Measurements from ENCODE around the gene ACAP3. TPM values are rescaled to one million over a fixed set of nuclear protein-coding genes. Genes with fewer than 3 reads are reported as not detected.

ACAP3 gene
- total and polyA plus RNA-seq, 4 donors = 2.7 to 24.8 (median 15.0) TPM

DNA sequence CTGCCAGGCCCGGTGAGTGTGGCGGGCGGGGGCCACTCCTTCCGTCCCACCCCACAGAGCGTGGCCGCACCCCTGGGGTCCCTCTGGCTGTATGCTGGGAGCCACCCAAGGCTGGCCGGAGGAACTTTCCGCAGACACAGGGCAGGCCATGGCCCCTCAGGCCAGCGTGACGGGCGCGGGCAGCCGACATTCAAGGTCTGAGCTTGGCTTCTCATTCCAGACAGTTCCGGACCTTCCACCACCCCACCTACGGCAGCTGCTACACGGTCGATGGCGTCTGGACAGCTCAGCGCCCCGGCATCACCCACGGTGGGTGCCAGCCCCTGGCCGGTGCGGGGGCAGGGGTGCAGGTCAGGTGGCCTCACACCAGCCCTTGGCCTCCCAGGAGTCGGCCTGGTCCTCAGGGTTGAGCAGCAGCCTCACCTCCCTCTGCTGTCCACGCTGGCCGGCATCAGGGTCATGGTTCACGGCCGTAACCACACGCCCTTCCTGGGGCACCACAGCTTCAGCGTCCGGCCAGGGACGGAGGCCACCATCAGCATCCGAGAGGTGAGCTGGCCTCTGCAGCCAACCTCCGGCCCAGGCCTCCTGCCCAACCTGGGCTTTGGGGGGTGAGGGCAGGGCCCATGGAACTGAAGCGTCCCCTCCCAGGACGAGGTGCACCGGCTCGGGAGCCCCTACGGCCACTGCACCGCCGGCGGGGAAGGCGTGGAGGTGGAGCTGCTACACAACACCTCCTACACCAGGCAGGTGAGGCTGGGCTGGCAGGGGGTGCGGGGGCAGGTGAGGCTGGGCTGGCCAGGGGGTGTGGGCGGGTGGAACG, 20.2 kb downstream of the ACAP3 start (continued):
- no peak for TF ChIP-seq MAX (IDR thresholded peaks at IDR 0.05)
- TF ChIP-seq, protein P1, sequence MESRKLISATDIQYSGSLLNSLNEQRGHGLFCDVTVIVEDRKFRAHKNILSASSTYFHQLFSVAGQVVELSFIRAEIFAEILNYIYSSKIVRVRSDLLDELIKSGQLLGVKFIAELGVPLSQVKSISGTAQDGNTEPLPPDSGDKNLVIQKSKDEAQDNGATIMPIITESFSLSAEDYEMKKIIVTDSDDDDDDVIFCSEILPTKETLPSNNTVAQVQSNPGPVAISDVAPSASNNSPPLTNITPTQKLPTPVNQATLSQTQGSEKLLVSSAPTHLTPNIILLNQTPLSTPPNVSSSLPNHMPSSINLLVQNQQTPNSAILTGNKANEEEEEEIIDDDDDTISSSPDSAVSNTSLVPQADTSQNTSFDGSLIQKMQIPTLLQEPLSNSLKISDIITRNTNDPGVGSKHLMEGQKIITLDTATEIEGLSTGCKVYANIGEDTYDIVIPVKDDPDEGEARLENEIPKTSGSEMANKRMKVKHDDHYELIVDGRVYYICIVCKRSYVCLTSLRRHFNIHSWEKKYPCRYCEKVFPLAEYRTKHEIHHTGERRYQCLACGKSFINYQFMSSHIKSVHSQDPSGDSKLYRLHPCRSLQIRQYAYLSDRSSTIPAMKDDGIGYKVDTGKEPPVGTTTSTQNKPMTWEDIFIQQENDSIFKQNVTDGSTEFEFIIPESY (IDR thresholded peaks at IDR 0.05) = no peak
- TF ChIP-seq HNF4G (IDR thresholded peaks at IDR 0.05) = no peak
- no peak for TF ChIP-seq FOXA1 (IDR thresholded peaks at IDR 0.05)

DNA sequence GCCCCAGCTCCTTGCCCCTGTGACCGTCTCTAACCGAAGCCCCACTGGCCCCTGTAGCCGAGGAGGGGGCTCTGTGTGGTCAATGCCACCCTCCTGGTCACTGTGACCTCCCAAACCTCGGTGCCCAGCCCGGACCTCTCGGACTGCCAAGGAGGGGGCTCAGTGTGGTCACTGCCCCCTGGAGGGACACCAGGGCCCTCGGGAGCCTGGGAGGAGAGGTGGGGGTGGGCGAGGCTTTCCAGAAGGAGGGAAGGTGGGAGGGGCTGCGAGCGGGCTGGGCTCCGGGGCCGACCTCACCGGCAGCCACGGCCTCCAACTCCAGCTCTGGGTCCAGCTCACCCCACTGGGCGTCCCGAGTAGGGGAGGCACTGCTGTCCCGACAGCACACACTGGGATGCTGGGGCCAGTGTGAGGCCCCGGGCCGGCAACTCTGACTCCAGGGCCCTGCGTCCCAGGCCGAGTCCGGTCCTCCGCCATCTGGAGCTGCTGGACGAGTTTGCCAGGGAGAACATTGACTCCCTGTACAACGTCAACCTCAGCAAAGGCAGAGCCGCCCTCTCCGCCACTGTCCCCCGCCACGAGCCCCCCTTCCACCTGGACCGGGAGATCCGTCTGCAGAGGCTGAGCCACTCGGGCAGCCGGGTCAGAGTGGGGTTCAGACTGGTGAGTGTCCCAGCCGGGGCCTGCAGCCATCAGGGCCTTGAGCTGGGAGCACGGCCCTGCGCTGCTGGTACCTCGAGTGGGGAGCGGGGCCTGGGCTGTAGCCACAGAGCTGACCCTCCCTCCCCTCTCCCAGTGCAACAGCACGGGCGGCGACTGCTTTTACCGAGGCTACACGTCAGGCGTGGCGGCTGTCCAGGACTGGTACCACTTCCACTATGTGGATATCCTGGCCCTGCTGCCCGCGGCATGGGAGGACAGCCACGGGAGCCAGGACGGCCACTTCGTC, 21.1 kb downstream of the ACAP3 start:
- Histone ChIP-seq H3K27me3 (ENCODE audit: control insufficient read depth in 4 of 4, insufficient read depth in 4 of 4, low read length in 3 of 4) (no peaks in the 10 kb centered on the region), H3K9ac (ENCODE audit: low read depth in 1 of 2, low read length in 2 of 2) (no peak overlapping the region), H3K9me3 (ENCODE audit: control insufficient read depth in 4 of 4, low read length in 3 of 4) (no peaks in the 10 kb centered on the region), H3K4me3 (ENCODE audit: low read depth in 1 of 3, low read length in 3 of 3) (no peak overlapping the region), H3K27ac (ENCODE audit: low read depth in 1 of 2, low read length in 2 of 2) (no peak overlapping the region), H3K4me1 (ENCODE audit: control insufficient read depth in 4 of 4, insufficient read depth in 4 of 4, low read length in 3 of 4) (peaks cover 4 to 22% (median 14%) of the 10 kb centered on the region in 4 donors), H3K36me3 (ENCODE audit: control insufficient read depth in 4 of 4, insufficient read depth in 3 of 4, low read depth in 1 of 4, low read length in 3 of 4) (no peaks in the 10 kb centered on the region)
- TF ChIP-seq FOXA2 (IDR thresholded peaks at IDR 0.05) (no peak), RXRA (IDR thresholded peaks at IDR 0.05) (no peak), RAD21 (IDR thresholded peaks at IDR 0.05) (no peak), YY1 (IDR thresholded peaks at IDR 0.05) (no peak), EGR1 (IDR thresholded peaks at IDR 0.05; ENCODE audit: low read depth in 2 of 2) (no peak), SP1 (IDR thresholded peaks at IDR 0.05) (no peak), FOXA1 (IDR thresholded peaks at IDR 0.05) (no peak), GABPA (IDR thresholded peaks at IDR 0.05 in 1 of 2, conservative IDR thresholded peaks at IDR 0.05 in 1 of 2) (no peak), JUND (IDR thresholded peaks at IDR 0.05) (no peak)
- TF ChIP-seq, protein P2, sequence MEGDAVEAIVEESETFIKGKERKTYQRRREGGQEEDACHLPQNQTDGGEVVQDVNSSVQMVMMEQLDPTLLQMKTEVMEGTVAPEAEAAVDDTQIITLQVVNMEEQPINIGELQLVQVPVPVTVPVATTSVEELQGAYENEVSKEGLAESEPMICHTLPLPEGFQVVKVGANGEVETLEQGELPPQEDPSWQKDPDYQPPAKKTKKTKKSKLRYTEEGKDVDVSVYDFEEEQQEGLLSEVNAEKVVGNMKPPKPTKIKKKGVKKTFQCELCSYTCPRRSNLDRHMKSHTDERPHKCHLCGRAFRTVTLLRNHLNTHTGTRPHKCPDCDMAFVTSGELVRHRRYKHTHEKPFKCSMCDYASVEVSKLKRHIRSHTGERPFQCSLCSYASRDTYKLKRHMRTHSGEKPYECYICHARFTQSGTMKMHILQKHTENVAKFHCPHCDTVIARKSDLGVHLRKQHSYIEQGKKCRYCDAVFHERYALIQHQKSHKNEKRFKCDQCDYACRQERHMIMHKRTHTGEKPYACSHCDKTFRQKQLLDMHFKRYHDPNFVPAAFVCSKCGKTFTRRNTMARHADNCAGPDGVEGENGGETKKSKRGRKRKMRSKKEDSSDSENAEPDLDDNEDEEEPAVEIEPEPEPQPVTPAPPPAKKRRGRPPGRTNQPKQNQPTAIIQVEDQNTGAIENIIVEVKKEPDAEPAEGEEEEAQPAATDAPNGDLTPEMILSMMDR (IDR thresholded peaks at IDR 0.05; ENCODE audit: low read depth, low read length, missing input control) = no peak
- TF ChIP-seq, protein P1 (IDR thresholded peaks at IDR 0.05) = no peak
- TF ChIP-seq, protein P3, sequence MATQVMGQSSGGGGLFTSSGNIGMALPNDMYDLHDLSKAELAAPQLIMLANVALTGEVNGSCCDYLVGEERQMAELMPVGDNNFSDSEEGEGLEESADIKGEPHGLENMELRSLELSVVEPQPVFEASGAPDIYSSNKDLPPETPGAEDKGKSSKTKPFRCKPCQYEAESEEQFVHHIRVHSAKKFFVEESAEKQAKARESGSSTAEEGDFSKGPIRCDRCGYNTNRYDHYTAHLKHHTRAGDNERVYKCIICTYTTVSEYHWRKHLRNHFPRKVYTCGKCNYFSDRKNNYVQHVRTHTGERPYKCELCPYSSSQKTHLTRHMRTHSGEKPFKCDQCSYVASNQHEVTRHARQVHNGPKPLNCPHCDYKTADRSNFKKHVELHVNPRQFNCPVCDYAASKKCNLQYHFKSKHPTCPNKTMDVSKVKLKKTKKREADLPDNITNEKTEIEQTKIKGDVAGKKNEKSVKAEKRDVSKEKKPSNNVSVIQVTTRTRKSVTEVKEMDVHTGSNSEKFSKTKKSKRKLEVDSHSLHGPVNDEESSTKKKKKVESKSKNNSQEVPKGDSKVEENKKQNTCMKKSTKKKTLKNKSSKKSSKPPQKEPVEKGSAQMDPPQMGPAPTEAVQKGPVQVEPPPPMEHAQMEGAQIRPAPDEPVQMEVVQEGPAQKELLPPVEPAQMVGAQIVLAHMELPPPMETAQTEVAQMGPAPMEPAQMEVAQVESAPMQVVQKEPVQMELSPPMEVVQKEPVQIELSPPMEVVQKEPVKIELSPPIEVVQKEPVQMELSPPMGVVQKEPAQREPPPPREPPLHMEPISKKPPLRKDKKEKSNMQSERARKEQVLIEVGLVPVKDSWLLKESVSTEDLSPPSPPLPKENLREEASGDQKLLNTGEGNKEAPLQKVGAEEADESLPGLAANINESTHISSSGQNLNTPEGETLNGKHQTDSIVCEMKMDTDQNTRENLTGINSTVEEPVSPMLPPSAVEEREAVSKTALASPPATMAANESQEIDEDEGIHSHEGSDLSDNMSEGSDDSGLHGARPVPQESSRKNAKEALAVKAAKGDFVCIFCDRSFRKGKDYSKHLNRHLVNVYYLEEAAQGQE (IDR thresholded peaks at IDR 0.05) = no peak
- 73% methylated on average over 50 of the region's 50 CpGs for WGBS
- DNase-seq (ENCODE audit: low spot score) = no peak

Data from liver (tissue), 9 donors.